NT2/D1 (cell line): Measurements from ENCODE around the gene DAPK1.

Experiments
- SUZ12 ChIP-seq: IDR thresholded peaks from 2 replicates; pipeline ENCODE4 v1.6.1; 2011; ENCODE audit not compliant: insufficient read length, insufficient read depth; ENCODE audit errors: extremely low read depth
- YY1 ChIP-seq: IDR thresholded peaks from 2 replicates; pipeline ENCODE4 v1.6.1; 2011; ENCODE audit not compliant: insufficient read length, insufficient read depth

- no peak for TF ChIP-seq YY1
- no peak for TF ChIP-seq SUZ12
These were observed 72.6 kb downstream of the DAPK1 start for GRCh38 chr9:87570000-87570908.
